Activated CD8-positive, alpha-beta memory T cell treated with anti-CD3 and anti-CD28 coated beads for 36 hours (primary cell): ENCODE data around the gene SCLY. TPM values are rescaled to one million over a fixed set of nuclear protein-coding genes. Genes with fewer than 3 reads are reported as not detected.

ENCODE experiments used
- CTCF ChIA-PET: fragments of 350-600 bp; sonication (Branson Sonifier 250); formaldehyde crosslinking; loops from one replicate; lab custom pipeline; 2021; ENCODE audit warnings: antibody characterized with exemption; lab: Charles Lee
- POLR2A ChIA-PET: fragments of 350-600 bp; sonication (Branson Sonifier 250); formaldehyde crosslinking; loops from one replicate; lab custom pipeline; 2021; ENCODE audit warnings: antibody characterized with exemption; lab: Charles Lee
- total RNA-seq, 2 experiments: library from RNA; stranded (reverse); gene quantifications; one replicate each; pipeline ENCODE4 v1.2.3, GENCODE V29; 2021

The SCLY gene
- total RNA-seq, 2 experiments from 2014 or later = 87.1 to 88.0 TPM

GRCh38 chr2:238142382-238143205, 81.8 kb downstream of the SCLY start:
- ChIA-PET POLR2A (no interaction called here), CTCF (no interaction called here)

DNA sequence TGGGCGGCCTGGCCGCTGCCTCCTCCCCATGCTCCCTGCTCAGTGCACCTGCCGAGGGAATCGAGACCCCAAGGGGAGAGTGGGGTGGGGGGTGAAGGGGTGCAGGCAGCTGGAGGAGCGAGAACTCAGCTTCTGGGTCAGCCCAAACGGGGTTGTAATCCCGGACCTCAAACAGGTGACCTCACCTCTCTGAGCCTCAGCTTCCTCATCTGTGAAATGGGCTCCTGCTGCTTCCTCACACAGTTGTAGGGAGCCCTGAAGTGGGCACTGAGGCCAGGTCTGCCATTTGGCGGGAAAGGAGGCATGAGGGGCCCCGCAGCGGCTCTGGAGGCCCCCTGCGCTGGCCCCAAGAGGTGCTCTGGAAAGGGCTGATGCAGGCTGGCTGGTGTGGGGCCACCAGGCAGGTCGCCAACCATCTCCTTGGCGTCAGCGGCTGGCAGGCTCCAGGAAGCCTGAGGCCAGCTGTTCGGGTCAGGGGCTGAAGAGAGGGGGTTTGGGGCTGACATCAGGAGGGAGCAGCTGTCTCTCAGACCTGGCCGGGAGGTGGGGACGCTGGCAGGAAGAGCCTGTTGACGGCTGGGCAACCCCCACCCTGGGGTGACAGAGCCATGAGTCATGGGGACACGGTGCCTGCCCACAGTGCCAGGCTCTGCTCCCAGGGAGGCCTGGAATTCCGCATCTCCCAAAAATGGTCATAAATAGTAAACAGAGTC, 82.6 kb downstream of the SCLY start:
- ChIA-PET CTCF (interaction anchor here (0.5 kb wide), 1 partner anchor 333 kb away, joined by 3 read pairs; no protein-coding TSS in a partner anchor), POLR2A (no interaction called here)

DNA sequence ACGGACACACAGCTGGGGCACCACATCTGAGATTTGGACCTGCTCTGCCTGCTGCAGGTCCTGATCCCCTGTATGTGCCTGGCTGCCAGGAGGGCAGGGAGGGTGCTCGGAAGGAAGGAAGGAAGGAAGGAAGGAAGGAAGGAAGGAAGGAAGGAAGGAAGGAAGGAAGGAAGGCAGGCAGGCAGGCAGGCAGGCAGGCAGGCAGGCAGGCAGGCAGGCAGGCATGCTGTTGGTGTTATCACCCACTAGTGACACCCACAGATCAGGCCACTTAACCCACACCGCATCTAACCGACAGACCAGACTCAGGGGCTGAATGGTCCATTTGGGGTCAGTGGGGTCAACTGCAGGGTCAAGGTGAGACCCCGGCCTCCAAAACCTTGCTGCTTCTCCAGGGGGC, 83.5 kb downstream of the SCLY start:
- POLR2A ChIA-PET = no interaction called here

DNA sequence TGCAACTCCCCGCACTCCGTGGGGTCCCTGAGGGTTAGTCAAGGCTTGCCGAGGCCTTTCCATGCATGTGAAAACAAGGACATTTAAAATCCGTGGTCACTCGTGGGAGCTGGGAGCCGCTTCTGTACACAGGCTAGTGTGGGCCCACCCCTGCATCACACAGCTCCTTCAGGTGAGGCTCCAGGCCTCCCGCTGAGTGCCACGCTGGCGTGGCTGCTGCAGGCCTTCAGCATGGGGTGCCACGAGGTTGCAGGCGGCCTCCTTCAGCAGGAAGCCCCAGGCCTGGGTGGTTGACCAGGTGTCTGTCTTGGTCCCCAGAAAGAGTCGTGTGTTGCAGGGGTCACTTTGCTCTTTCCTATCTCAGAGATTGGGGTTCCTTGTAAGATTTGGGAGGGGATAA, 84.2 kb downstream of the SCLY start:
- POLR2A ChIA-PET = no interaction called here
- CTCF ChIA-PET = no interaction called here

More for the DNA sequence above, 83.5 kb downstream of the SCLY start:
- CTCF ChIA-PET = no interaction called here

DNA sequence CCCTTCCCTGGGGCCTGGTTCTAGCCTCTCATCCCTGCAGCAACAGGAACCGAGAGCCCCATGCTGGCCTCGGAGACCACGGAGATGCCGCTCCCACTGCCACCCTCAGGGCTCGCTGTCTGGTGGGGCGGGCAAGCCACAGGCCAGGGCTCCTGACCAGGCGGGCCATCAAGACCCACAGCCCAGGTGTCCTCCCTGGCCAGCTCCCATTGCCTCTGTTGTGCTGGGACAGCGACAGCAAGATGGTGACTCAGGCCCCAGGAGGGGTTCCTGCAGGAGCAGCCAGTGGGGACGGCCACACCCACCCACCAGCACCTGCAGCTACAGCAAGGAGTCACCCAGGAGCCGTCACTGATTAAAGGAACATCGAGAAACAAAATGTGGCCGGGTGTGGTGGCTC, 85.0 kb downstream of the SCLY start:
- CTCF ChIA-PET = no interaction called here
- POLR2A ChIA-PET = no interaction called here

GRCh38 chr2:238146884-238147544, 86.2 kb downstream of the SCLY start:
- ChIA-PET CTCF (interaction anchor here (0.7 kb wide), 1 partner anchor 556 kb away, joined by 4 read pairs; no protein-coding TSS in a partner anchor), POLR2A (no interaction called here)

DNA sequence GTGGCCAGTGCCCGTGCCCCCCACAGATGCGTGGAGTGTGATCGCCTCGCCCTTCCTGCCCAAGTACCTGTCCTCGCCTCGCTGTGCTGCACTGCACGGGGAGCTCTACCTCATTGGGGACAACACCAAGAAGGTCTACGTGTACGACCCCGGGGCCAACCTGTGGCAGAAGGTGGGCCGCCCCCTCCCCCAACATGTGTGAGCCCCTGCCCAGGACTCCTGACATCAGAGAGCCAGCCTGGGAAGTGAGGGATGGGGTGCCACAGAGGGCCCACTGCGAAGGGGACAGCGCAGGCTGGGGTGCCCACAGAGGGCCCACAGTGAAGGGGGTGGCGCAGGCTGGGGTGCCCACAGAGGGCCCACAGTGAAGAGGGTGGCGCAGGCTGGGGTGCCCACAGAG, 88.2 kb downstream of the SCLY start:
- CTCF ChIA-PET = no interaction called here
- POLR2A ChIA-PET = no interaction called here

Other genes starting within 250 kb of the SCLY start
- under 1 TPM; 0.34 to 0.63 TPM for gene RAMP1, start 201.4 kb upstream of the SCLY start, total RNA-seq
- gene UBE2F, start 94.0 kb upstream of the SCLY start, total RNA-seq = 10 to 100 TPM; 63.7 to 64.5 TPM
- gene ESPNL, start 39.3 kb downstream of the SCLY start, total RNA-seq = under 1 TPM; 0.04 TPM
- gene KLHL30, start 77.7 kb downstream of the SCLY start, total RNA-seq = not detected
- under 1 TPM; 0.08 to 0.21 TPM for gene ERFE, start 98.0 kb downstream of the SCLY start, total RNA-seq
- 10 to 100 TPM; 55.3 to 56.6 TPM for gene ILKAP, start 142.7 kb downstream of the SCLY start, total RNA-seq
- 1 to 10 TPM; 6.0 TPM for gene HES6, start 179.0 kb downstream of the SCLY start, total RNA-seq
- 10 to 100 TPM; 12.6 to 14.0 TPM for gene PER2, start 227.6 kb downstream of the SCLY start, total RNA-seq